ENCODE measurements around the gene DNAJC21.

The DNAJC21 gene

GRCh38 chr5:34941936-34942335, 12.6 kb downstream of the DNAJC21 start:
- DNase-seq (ENCODE audit: low read depth, low spot score), result peak; percentile 19

DNA sequence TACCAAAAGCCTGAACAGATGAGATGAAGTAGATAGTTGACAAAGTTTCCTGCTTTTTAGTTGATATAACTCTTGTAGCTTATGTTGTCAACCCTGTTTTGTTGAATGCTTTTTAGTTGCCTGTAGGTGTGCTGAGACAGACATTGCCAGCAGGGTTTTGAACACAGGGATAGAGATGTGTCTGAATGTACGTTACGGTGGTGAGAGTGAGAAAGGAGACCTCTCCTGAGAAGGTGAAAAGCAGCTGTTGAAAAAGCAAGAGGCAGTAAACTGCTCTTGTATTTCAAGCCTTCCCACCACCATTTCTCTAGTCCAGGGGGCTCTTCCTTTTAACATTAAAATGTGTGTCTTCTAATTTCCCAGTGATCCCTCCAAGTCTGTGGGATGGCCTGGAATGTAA, 14.7 kb downstream of the DNAJC21 start:
- in situ Hi-C loops (cut with HindIII; ENCODE audit: low sequenced_read_pairs), result no loop called here
- TF ChIP-seq, protein P1, sequence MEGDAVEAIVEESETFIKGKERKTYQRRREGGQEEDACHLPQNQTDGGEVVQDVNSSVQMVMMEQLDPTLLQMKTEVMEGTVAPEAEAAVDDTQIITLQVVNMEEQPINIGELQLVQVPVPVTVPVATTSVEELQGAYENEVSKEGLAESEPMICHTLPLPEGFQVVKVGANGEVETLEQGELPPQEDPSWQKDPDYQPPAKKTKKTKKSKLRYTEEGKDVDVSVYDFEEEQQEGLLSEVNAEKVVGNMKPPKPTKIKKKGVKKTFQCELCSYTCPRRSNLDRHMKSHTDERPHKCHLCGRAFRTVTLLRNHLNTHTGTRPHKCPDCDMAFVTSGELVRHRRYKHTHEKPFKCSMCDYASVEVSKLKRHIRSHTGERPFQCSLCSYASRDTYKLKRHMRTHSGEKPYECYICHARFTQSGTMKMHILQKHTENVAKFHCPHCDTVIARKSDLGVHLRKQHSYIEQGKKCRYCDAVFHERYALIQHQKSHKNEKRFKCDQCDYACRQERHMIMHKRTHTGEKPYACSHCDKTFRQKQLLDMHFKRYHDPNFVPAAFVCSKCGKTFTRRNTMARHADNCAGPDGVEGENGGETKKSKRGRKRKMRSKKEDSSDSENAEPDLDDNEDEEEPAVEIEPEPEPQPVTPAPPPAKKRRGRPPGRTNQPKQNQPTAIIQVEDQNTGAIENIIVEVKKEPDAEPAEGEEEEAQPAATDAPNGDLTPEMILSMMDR (IDR thresholded peaks at IDR 0.05; ENCODE audit: low read depth, low read length), result no peak
- no peak overlapping the region for H3K4me3 ChIP-seq (ENCODE audit: low read depth, low read length)
- DNase-seq (ENCODE audit: low read depth, low spot score), result no peak

More at GRCh38 chr5:34941936-34942335, 12.6 kb downstream of the DNAJC21 start:
- no peak overlapping the region for H3K4me3 ChIP-seq (ENCODE audit: low read depth, low read length)
- in situ Hi-C loops (cut with HindIII; ENCODE audit: low sequenced_read_pairs), result no loop called here
- TF ChIP-seq, protein P1 (IDR thresholded peaks at IDR 0.05; ENCODE audit: low read depth, low read length), result no peak

- H3K4me3 ChIP-seq (ENCODE audit: low read depth, low read length), result no peak overlapping the region
- TF ChIP-seq, protein P1 (IDR thresholded peaks at IDR 0.05; ENCODE audit: low read depth, low read length), result no peak
- DNase-seq (ENCODE audit: low read depth, low spot score), result no peak
- in situ Hi-C loops (cut with HindIII; ENCODE audit: low sequenced_read_pairs), result no loop called here
These were observed 15.2 kb downstream of the DNAJC21 start for GRCh38 chr5:34944460-34945047.

GRCh38 chr5:34957321-34957720, 28.0 kb downstream of the DNAJC21 start:
- no peak for DNase-seq (ENCODE audit: low read depth, low spot score)
- TF ChIP-seq, protein P1 (IDR thresholded peaks at IDR 0.05; ENCODE audit: low read depth, low read length), result no peak
- no peak overlapping the region for H3K4me3 ChIP-seq (ENCODE audit: low read depth, low read length)
- in situ Hi-C loops (cut with HindIII; ENCODE audit: low sequenced_read_pairs), result no loop called here

- no peak overlapping the region for H3K4me3 ChIP-seq (ENCODE audit: low read depth, low read length)
- in situ Hi-C loops (cut with HindIII; ENCODE audit: low sequenced_read_pairs), result no loop called here
- DNase-seq (ENCODE audit: low read depth, low spot score), result peak; percentile 38
- TF ChIP-seq, protein P1 (IDR thresholded peaks at IDR 0.05; ENCODE audit: low read depth, low read length), result peak; percentile 70
These were observed 28.7 kb downstream of the DNAJC21 start for GRCh38 chr5:34957857-34958690.

- TF ChIP-seq, protein P1 (IDR thresholded peaks at IDR 0.05; ENCODE audit: low read depth, low read length), result no peak
- in situ Hi-C loops (cut with HindIII; ENCODE audit: low sequenced_read_pairs), result no loop called here
- H3K4me3 ChIP-seq (ENCODE audit: low read depth, low read length), result no peak overlapping the region
- DNase-seq (ENCODE audit: low read depth, low spot score), result peak; percentile 57
These were observed 30.0 kb downstream of the DNAJC21 start for GRCh38 chr5:34959323-34959722.

Data from astrocyte of the spinal cord (primary cell).